Measurements from ENCODE around the gene BMPER.

The BMPER gene

DNA sequence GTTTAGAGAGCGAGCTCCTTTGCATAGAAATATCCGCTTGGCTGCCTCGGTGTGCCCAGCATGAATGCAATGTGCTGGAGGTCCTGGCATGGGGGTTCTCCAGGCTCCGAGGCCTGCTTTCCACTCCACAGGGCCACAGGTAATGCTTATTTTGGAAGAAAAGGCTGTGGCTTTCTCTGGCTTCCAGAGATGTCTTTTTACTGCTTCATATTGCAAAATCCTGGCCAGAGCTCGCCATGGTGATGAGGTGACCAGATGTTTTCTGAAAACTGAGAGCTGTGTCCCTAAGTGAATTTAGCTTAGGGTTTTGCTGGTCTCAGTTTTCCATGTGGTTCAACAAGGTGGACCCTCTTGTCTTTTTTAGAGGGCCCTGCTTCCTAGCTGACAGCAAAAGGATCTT is 65.2 kb downstream of the BMPER start:
- no peak for DNase-seq (ENCODE audit: low read depth in 2 of 2)

DNA sequence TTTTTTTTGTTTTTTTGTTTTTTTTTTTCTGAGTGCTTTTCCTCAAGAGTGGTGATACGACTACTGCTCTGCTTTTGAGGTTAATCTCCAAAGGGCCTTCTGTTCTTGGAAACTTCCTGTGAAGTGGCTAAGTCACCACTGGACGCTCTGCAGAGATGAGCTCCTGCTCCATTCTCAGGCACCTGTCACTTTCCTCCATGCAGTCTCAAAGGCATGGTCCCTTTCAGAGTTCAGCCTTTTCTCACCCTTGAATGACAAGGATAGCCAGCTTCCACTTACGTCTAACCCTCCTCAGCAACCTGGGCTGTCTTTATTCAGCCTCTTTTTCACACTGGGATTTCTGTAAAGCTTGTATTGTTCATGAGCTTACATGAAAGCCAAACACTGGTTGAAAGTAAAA is 65.8 kb downstream of the BMPER start:
- no peak for DNase-seq (ENCODE audit: low read depth in 2 of 2)

DNA sequence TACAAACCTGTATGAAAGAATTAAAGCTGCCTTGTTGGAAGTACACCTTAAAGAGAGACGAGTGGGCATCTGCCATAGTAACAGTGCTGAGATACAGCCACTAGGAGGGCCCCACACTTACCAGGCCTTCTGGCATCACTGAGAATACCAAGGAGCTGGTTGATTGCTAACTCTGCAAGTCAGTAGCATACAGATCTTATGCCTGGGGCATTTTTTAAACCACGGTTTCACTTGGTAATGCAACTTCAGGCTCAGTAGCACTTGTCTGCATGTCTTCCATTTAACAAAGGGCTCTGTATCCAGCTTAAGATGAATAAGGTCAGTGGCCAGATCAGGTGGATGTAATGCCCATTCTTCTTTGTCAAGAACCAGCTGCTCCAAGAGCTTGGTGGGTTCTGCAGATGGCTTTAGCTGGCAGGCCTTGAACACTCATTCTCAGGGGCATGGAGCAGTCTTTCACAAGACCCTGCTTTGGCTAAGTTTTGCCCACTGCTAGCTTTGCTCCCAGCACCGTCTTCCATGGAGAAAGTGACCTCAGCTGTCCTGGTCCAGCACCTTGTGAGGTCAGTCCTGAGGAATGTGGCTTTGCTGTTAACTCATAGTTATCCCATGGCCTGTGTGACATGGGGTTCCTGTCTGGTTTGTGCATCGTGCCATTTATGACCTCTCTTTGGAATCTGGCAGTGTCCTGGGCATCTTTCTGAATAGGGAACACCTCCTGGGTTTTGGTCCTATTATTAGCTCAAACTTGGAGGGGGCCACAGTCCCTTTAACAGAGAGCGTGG is 68.1 kb downstream of the BMPER start:
- DNase-seq (ENCODE audit: low read depth in 2 of 2), result no peak

DNA sequence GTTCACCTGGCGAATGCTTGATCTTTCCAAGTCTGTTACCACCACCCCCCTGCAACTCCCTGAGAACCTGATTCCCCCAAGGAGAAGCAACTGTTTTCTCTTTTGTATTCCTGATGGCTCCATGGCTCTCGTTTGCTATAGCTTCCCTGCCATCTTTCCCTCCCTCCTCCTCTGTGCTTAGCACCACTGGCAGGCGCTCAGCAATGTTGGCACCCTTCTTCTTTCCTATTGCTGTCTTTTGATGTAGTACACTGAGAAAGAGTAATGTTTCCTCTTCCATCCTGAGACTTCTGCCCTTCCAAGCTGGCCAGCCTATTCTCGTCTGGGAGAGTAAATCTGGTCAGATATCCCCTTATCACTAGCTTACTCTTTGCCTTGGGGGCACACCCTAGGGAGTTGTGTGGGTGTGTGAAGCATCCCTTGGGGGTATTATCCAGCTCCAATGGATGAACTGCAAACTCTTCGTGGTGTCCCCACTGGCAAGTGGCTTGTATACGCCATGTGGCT is 74.0 kb downstream of the BMPER start:
- DNase-seq (ENCODE audit: low read depth in 2 of 2), result no peak

DNA sequence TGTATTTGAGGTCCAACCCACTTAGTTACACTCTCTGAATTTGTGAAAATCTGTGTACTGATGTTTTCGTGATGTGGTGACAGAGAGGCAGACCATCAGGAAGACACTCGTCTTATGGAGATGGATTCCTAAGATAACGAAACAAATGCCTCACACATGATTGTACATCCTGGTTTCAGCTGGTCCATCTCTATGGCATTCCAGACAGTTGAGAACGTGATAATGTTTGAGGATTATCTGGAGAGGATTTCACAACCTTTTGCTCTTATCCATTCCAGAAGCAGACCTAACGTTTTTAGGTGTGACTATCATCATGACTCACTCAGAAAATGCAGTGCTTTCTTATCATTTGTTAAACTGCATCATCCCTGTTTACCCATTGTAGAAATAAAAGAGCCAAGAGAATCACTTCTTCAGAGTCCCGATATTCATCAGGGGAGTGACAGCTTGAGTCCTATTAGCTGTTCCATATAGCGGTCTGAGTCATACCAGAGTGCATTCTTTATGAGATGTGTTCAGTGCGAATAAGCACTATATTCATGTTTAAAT is 74.5 kb downstream of the BMPER start:
- DNase-seq (ENCODE audit: low read depth in 2 of 2), result no peak

DNA sequence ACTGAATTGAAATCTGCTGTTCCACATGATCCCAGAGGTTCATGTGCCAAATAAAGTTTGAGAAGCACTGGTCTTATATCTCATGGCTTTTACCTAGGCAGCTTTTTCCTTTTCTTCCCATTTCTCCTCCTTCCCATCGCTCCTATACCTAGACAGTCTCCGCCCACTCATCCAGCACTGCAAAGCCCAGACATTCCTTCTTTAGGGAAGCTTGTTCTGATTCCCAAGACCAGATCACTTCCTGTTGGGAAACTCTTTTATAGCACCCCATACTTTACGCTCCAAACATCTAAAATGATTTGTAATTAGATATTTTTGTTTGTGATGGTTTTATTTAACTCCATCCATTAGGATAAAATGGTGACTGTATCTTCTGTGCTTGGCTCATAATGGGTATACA is 75.9 kb downstream of the BMPER start:
- no peak for DNase-seq (ENCODE audit: low read depth in 2 of 2)

DNA sequence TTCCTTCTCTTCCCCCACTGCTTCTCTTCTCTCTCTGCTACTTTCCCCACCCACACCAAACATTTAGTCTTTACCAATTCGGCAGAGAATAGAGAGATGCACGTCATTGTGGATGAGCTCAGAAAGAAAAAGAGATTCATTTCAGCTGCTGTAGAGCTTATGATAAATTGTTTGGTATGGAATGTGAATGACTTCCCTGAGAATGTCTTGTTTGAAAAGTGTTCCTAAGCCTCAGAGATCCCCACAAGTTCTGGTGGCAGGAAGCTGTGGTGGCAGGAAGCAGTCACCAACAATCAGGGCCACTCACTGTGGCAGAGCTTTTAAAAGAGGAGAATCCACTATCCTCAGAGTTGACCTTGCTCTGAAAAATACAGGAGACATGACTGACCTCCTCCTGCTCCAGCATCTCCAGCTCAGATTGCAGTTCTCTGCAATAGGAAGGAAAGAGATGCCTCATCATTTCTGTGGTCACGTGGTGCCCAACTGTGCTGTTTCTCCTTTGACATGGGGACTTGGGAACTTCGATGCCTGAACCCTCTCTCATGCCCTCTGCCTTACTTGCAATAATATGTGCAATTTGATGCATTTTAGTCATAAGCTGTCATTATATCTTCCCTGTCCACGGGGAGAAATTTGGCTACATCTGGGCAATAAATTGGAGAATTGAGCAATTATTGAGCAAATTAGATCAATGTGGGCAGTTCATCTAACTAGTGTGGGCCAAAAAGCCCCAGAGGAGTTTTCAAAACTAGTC is 76.5 kb downstream of the BMPER start:
- no peak for DNase-seq (ENCODE audit: low read depth in 2 of 2)

DNA sequence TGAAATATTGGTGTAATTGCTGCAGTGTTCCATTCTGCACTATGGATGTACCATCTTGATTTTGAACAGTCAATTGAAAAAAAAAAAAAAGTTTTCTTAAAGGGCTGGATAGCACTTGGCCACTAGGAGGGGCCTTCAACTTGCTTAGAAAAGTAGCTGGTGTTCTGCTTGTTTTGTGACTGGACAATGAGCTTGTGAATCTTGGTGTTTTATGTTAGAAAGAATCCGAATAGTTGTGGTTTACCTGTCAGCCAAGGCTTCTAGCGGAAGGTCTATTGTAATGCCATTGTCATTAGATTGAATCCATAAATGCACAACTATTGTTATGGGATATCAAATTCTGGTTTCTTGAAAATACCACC is 77.1 kb downstream of the BMPER start:
- no peak for DNase-seq (ENCODE audit: low read depth in 2 of 2)

DNA sequence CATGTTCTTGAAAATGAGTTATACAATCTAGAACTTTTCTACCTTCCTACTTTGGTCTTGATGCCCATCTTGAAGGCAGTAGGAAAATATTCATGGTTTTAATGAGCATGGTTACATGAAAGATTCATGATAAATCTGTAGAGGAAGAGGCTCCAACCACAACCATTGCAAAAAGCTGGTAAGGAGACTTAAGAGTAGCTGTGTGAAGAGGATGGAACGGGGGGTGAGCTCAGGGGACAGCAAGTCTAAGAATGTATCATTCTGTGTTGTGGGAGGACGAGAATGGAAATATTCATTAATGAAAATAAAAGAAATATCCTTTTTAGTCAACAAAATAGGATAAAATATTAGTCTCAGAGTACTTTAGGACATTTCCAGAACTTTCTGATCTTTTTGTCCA is 81.1 kb downstream of the BMPER start:
- DNase-seq (ENCODE audit: low read depth in 2 of 2), result no peak

DNA sequence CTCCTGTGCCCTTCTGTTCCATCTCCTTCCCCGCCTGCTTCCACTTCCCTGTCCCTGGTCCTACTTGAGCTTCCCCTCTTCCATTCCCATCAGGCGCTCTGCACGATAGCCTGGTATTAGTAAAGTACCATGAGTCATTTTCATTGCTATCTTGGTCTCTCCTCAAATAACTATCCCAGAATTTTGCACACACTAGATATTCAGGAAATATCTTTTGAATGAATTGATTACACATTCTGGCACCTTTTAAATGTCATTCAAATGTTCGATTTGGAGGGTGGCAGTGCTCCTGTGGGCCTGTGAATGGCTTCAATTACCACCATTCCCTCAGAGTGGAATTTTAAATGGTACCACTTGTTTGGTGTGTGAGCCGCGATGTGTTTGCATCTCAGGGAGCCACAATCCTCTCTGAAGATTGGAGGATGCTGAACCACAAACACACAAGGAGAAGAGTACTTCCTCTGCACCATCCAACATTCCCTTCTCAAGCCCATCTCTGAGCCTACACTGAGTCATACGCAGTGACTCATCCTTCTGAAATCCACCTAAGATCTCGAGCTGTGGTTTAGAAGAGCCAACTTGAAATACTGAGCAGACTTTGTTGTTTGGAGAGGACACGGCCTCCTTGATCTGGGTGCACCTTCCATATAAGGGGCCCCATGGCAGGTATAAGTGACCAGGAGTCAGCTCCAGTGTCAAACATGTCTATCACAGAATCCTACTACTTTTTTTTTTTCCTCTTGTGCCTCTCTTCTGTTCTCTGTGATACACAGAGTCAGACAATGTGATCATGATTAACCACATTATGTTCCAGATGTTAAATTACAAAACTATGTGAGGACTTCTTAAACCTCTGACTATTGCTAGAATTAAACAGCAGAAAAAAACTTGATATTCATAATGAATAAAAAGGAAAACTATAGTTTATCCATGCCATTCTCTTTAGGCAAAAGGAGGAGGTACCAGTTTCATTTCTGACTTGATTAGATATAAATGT is 81.9 kb downstream of the BMPER start:
- no peak for DNase-seq (ENCODE audit: low read depth in 2 of 2)

DNA sequence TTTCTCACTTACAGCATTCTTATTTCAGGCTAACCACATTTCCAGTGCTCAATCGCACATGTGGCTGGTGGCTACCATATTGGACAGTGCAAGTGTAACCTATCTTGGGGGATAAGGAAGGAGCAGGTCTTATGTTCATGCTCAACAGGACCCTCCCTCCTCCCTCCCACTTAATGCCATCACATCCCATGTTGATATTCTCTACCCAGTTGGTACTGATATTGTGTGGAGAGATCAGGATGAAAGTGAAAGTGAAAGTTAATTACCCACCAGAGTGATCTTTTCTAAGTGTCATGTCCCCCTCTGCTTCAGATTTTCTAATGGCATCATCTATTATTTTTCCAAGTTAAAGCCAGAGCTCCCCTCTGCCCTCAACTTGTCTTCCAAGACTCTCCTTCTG is 91.6 kb downstream of the BMPER start:
- no peak for DNase-seq (ENCODE audit: low read depth in 2 of 2)

DNA sequence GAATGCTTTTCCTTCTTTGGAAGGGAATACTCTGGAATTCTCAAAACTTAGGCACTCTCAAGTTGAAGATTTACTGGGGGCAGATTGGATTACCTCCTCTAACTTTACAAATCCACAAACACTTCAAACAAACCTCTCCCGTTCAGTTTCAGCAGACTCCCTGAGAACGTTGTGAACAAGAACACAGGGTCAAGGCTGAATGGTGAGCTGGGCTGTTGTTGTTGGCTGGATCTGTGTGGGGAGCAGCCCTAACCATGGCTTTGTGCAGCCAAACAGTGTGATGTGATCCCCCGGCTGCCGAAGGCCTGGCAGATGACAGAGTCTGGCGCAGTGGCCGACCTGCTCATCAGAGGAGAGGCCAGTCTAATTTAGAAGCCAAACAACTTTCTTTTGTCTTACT is 93.1 kb downstream of the BMPER start:
- no peak for DNase-seq (ENCODE audit: low read depth in 2 of 2)

DNA sequence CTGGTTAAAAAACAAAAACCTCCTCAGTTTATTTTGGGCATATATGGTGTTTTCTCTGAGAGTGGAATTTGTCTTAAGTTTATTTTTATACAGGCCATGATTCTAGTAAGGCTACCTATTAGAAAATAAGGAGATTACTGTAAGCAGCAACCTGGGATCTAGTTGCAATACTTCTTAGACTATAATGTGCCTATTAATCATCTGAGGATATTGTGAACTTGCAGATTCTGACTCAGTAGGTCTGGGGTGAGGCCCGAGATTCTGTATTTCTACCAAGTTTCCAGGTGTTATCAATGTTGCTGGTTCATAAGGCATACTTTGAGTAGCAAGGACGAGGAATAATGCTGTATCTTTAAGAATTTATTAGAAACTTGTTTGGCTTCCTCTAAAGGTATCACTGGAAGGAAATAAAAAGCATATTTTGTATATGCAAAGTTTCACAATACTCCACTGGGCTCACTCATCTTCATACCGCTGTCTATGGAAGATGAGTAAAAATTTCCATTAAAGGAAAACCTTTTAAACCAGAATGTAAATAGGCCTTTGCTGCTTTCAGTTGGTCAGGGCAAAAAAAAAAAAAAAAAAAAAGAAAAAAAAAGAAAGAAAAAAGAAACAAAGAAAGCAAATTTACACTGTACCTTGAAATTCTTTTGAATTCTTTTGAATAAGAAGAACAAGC is 105.8 kb downstream of the BMPER start:
- DNase-seq (ENCODE audit: low read depth in 2 of 2), result no peak

DNA sequence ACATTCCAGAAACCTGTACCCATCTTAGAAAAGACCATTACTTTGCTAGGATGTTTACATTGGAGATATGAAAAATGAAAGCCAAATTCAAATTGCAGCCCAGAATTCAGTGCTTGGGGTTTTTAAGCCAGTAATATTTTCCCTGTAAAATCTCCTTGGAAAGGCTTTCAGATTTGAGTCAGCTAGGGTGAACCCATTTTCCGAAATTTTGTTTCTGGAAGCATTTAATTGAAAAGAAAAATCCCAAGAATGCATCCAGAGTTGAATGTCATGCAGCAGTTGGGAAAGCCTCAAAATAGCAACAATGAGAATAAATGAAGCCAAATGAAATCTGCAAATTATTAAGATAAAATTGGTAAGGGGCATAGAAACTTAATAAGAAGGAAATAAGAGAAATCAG is 106.4 kb downstream of the BMPER start:
- DNase-seq (ENCODE audit: low read depth in 2 of 2), result no peak

DNA sequence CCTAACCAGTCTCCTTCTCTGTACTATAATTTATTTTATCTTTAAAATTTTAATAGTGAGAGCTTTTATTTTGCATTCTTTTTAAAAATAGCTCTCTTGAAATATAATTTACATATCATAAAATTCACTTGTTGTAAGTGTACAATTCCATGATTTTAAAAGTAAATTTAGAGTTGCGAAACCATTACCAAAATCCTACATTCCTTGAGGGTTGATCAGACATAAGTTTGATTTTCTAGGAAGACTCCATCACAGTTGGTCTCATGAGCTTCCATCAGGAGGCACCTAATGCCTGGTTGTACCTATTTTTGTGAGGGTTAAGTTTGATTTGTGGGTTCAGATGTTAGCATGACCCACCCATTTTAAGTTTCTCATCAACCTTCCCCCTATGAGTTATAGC is 108.1 kb downstream of the BMPER start:
- no peak for DNase-seq (ENCODE audit: low read depth in 2 of 2)

DNA sequence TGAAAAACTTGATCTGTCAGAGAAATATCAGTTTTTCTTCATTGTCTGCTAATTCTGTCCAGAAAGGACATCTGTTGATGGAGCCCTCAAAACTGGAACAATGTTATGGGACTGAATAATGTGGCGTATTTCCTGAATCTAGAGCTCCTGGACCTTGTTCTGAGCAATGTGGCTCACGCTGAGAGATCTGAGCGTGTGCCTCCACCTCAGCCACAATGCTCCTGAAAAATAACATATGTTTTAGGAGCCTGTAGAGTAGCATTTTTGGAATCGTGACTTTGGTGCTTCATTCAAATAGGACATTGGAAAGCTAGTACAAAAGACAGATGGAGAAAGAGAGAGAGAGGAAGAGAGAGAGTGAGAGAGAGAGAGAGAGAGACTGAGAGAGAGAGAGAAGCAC is 110.3 kb downstream of the BMPER start:
- no peak for DNase-seq (ENCODE audit: low read depth in 2 of 2)

DNA sequence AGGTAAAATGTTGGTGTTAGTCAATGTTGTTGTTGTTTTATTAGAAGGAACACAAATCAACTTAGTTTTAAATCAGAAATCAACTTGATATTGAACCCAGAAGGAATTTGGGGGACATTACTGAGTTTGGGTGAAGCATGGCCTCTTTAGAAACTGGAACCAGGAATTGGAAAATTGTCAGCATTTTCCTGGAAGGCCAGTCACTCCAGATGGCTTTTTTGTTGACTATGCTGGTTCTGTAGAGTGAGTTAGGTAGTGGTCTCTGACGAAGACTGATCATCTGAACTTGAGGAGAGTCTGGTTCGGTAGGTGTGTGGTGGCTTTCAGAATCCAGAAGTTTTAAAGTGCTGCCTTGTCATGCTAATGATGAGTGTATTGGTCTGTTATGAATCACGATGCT is 111.5 kb downstream of the BMPER start:
- no peak for DNase-seq (ENCODE audit: low read depth in 2 of 2)

DNA sequence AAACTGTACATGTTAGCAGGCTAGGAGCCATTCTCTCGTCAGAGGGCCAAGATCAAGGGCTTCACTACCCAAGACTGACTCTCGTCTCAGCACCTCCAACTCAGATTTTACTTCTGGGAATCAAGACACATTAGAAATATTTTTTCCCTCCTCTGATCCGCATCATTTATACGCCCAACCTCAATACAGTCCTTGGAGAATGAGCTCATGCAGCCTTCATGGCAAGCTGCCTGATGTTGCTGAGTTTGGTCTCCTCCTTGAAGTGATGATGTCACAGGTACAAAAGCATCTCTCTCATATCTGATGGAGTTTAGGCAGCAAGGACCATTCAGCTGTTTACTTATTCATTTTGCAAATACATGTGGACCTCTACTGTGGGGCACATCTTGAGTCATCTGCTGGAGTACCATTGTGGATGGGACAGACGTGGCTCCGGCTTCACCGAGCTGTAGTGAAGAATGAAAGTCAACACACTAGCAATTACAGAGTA is 114.0 kb downstream of the BMPER start:
- no peak for DNase-seq (ENCODE audit: low read depth in 2 of 2)

DNA sequence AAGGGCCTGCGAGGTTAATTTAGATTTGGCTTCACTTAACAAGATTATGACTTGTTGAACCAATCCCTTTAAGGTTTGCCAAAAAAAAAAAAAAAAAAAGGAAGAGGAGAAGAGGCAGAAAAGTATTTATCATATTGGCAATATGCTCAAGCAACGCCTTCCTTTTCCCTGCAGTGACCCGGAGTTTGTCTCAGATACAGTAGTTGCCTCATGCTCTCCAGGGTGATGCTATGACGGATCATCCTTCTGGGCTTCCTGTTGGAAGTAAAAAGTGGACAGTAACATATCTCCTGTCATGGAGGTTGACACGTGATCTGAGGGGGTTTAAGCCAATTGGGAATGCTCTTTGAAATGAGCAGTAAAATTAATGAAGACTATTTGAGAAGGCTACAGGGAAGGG is 117.3 kb downstream of the BMPER start:
- DNase-seq (ENCODE audit: low read depth in 2 of 2), result no peak

DNA sequence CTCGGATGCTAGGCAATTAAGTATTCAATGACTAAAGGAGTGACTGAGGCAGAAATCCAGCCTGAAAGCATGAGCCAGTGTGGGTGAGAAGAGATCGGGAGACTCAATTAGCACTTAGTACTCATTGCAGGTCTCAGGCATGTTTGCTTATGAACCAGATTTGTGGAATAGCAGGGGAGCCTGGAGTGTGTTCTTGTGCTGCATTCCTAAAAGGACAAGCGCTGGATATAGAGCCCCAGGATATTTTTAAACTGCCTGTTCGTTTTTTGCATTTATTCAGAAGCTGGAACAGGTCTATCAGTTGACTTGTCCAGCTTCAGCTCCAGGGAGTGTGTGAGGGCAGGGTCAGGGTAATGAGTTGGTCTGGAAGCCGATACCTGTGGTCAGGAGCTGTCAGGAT is 120.3 kb downstream of the BMPER start:
- no peak for DNase-seq (ENCODE audit: low read depth in 2 of 2)
